Fibroblast of villous mesenchyme (primary cell): ENCODE measurements around the gene EHD1. TPM values are rescaled to one million over a fixed set of nuclear protein-coding genes. Genes with fewer than 3 reads are reported as not detected.
A peak's percentile ranks its signal among the peaks of the same experiment; 100 is the strongest.

ENCODE experiments used
- DNase-seq: peaks from one replicate; pipeline ENCODE4 v3.0.0-alpha.2; 2010; ENCODE audit warnings: low read depth
- H3K4me3 ChIP-seq: 2 replicates; pipeline ENCODE4 v1.5.1; 2011; ENCODE audit warnings: low read depth, mild to moderate bottlenecking, low read length
- total RNA-seq: library from RNA; depleted of rRNA; stranded (reverse); fragments of >200 nt; gene quantifications from 2 replicates; pipeline ENCODE4 v1.2.3, GENCODE V29; 2012
- TF ChIP-seq, protein P1 (sequence below): IDR thresholded peaks from 2 replicates; pipeline ENCODE4 v1.5.1; 2012; ENCODE audit warnings: low read depth, mild to moderate bottlenecking, low read length; ENCODE audit not compliant: insufficient read depth

EHD1 gene
- total RNA-seq, 1 donor: 93.7 TPM

GRCh38 chr11:64870176-64870892, 8.1 kb downstream of the EHD1 start:
- no peak overlapping the region for H3K4me3 ChIP-seq
- TF ChIP-seq, protein P1, sequence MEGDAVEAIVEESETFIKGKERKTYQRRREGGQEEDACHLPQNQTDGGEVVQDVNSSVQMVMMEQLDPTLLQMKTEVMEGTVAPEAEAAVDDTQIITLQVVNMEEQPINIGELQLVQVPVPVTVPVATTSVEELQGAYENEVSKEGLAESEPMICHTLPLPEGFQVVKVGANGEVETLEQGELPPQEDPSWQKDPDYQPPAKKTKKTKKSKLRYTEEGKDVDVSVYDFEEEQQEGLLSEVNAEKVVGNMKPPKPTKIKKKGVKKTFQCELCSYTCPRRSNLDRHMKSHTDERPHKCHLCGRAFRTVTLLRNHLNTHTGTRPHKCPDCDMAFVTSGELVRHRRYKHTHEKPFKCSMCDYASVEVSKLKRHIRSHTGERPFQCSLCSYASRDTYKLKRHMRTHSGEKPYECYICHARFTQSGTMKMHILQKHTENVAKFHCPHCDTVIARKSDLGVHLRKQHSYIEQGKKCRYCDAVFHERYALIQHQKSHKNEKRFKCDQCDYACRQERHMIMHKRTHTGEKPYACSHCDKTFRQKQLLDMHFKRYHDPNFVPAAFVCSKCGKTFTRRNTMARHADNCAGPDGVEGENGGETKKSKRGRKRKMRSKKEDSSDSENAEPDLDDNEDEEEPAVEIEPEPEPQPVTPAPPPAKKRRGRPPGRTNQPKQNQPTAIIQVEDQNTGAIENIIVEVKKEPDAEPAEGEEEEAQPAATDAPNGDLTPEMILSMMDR: no peak
- DNase-seq: peak; percentile 71

- TF ChIP-seq, protein P1: peak; percentile 43
- no peak overlapping the region for H3K4me3 ChIP-seq
- no peak for DNase-seq
These were observed 8.7 kb downstream of the EHD1 start for GRCh38 chr11:64869571-64870175.

DNA sequence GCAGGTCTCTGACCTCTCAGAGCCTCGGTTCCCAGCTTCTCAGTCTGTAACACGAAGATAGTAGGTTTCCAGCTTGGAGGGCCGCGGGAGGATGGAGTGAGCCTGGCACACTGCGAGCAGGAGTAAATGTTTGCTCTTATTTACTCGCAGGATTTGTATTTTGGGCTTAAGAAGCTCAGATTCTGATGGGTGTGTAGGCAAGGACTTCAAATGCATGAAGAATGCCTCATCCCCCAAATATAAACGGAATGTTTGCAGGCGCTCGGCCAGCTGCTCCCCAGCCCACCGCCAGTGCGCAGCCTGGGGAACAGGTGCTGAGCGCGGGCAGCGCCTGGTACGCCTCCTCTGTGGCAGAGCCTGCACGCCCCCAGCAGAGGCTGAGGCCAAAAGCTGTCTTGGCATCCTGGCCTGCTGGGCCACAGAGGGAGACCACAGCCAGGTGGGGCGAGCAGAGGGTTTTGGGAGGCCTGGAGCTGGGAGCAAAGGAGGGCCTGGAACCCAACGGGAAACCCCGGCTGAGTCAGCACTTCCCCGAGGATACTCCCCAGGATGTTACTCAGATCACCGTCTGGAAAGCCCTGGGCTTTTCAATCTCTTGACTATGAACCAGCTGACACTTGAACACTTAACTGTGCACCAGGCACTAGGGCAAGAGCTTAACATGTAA, 9.4 kb downstream of the EHD1 start:
- TF ChIP-seq, protein P1: no peak
- H3K4me3 ChIP-seq: no peak overlapping the region
- peak; percentile 92 for DNase-seq

- TF ChIP-seq, protein P1: no peak
- H3K4me3 ChIP-seq: no peak overlapping the region
- no peak for DNase-seq
These were observed 10.5 kb downstream of the EHD1 start for GRCh38 chr11:64867748-64868462.

DNA sequence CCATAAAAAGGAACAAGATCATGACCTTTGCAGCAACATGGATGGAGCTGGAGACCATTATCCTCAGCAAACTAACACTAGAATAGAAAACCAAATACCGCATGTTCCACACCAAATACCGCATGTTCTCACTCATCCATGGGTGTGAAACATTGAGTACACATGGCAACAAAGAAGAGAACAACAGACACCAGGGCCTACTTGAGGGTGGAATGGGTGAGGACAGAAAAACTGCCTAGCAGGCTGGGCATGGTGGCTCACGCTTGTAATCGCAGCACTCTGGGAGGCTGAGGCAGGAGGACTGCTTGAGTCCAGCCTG, 12.3 kb downstream of the EHD1 start:
- TF ChIP-seq, protein P1: no peak

DNA sequence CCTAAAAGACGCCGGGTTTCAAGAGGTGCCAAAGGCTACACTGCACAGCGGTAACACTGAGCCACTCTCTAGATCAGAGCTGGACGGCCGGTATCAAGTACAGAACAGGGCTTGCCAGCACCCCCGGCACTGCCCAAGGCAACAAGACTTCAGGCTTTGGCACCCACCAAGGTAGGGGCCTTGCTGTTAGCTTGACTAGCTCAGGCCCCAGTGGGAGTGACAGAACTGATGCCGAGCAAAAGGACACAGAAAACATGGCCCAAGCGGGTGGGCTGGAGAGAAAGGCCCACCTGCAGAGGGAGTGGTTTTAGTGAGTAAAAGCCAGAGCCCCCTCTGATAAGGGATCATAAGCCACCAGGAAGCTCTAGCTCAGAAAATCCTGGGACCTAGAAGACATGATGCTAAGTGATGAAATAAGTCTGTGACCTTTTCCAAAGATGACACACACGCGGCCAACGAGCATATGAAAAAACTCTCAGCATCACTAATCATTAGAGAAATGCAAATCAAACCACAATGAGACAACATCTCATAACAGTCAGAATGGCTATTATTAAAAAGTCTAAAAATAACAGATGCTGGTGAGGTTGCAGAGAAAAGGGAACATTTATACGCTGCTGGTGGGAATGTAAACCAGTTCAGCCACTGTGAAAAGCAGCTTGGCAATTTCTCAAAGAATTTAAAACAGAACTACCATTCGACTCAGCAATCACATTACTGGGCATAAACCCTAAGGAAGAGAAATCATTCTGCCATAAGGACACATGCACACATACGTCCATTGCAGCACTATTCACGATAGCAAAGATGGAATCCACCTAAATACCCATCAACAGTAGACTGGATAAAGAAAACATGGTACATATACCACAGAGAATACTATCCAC, 12.9 kb downstream of the EHD1 start:
- TF ChIP-seq, protein P1: no peak
- DNase-seq: peak; percentile 93
- H3K4me3 ChIP-seq: no peak overlapping the region

More for the DNA sequence above, 12.3 kb downstream of the EHD1 start:
- DNase-seq: no peak
- H3K4me3 ChIP-seq: no peak overlapping the region
